Activated T-cell treated with anti-CD3 and anti-CD28 coated beads for 24 hours (primary cell): ENCODE measurements around the gene STARD8.

Experiments
- DNase-seq: peaks from one replicate; pipeline ENCODE4 v3.0.0-alpha.2; 2020; ENCODE audit warnings: low read depth

STARD8 gene

GRCh38 chrX:68691921-68692320 is 44.5 kb downstream of the STARD8 start:
- DNase-seq = no peak

GRCh38 chrX:68692651-68693050 is 45.2 kb downstream of the STARD8 start:
- DNase-seq = no peak

- no peak for DNase-seq
These were observed 46.3 kb downstream of the STARD8 start for GRCh38 chrX:68693481-68694434.

GRCh38 chrX:68694435-68695205 is 47.2 kb downstream of the STARD8 start:
- DNase-seq = no peak

- DNase-seq = no peak
These were observed 47.9 kb downstream of the STARD8 start for GRCh38 chrX:68695206-68695845.

GRCh38 chrX:68696267-68696990 is 49.0 kb downstream of the STARD8 start:
- no peak for DNase-seq

- DNase-seq = no peak
These were observed 49.6 kb downstream of the STARD8 start for GRCh38 chrX:68697036-68697435.

GRCh38 chrX:68697465-68698125 is 50.1 kb downstream of the STARD8 start:
- no peak for DNase-seq

GRCh38 chrX:68698942-68699341 is 51.5 kb downstream of the STARD8 start:
- no peak for DNase-seq

- no peak for DNase-seq
These were observed 52.7 kb downstream of the STARD8 start for GRCh38 chrX:68699960-68700746.

- no peak for DNase-seq
These were observed 55.9 kb downstream of the STARD8 start for GRCh38 chrX:68703369-68703768.

GRCh38 chrX:68703846-68704245 is 56.4 kb downstream of the STARD8 start:
- no peak for DNase-seq

GRCh38 chrX:68705986-68706385 is 58.5 kb downstream of the STARD8 start:
- no peak for DNase-seq

- DNase-seq = no peak
These were observed 61.2 kb downstream of the STARD8 start for GRCh38 chrX:68708503-68709290.

GRCh38 chrX:68710870-68711576 is 63.6 kb downstream of the STARD8 start:
- DNase-seq = no peak

GRCh38 chrX:68711845-68712244 is 64.4 kb downstream of the STARD8 start:
- DNase-seq = no peak

GRCh38 chrX:68714856-68715255 is 67.4 kb downstream of the STARD8 start:
- DNase-seq = no peak

- DNase-seq = no peak
These were observed 69.7 kb downstream of the STARD8 start for GRCh38 chrX:68717196-68717595.
